Measurements from ENCODE around the gene SEC22C. TPM values are rescaled to one million over a fixed set of nuclear protein-coding genes. Genes with fewer than 3 reads are reported as not detected.

SEC22C gene
- total and polyA plus RNA-seq, 2 of the 13 experiments (the other 11 are each of a cell fraction or from before 2014, with no cell fraction given), result 20.0 to 40.0 TPM

DNA sequence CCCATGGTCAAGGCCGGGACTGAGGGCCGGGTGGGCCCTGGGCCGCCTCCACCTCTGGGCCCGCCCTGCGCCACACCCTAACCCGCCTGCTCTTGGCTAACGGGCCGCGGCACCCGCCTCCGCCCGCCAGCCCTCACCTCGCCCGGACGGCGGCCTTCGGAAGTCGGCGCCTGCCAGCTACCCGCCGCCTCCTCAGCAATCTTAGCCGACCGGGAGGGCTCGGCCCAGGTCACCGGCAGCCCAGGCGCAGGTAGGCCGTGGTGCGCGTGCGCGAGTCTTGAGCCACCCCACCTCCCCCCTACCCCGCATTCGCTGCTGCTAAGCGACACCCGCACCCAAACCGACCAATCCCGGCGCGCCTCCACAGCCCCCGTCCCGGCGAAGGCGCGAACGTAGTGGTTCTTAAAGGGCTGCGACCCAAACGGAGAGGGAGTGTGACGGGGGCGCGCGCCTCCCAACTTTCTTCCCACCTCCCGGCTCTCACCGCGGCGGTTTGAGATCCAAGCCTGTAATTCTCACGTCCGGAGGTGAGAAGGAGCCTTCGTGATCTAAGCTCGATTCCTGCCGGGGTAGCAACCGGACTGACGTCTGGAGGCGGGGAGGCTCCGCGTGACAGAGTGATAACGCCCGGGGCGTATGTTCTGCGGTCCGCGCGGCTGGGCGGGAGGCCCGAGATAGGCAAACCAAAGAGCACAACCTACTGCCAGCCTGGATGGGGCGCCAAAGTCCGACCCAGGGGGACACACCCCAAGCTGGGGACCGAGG lies at the start of gene SEC22C (continued):
- TF ChIP-seq, protein P1, sequence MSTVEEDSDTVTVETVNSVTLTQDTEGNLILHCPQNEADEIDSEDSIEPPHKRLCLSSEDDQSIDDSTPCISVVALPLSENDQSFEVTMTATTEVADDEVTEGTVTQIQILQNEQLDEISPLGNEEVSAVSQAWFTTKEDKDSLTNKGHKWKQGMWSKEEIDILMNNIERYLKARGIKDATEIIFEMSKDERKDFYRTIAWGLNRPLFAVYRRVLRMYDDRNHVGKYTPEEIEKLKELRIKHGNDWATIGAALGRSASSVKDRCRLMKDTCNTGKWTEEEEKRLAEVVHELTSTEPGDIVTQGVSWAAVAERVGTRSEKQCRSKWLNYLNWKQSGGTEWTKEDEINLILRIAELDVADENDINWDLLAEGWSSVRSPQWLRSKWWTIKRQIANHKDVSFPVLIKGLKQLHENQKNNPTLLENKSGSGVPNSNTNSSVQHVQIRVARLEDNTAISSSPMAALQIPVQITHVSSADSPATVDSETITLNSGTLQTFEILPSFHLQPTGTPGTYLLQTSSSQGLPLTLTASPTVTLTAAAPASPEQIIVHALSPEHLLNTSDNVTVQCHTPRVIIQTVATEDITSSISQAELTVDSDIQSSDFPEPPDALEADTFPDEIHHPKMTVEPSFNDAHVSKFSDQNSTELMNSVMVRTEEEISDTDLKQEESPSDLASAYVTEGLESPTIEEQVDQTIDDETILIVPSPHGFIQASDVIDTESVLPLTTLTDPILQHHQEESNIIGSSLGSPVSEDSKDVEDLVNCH (CRISPR knock-in tag; IDR thresholded peaks at IDR 0.05), result no peak
- peak; percentile 17; the same call in 1 of the 2 replicates for TF ChIP-seq RELA (CRISPR knock-in tag; IDR thresholded peaks at IDR 0.05)

DNA sequence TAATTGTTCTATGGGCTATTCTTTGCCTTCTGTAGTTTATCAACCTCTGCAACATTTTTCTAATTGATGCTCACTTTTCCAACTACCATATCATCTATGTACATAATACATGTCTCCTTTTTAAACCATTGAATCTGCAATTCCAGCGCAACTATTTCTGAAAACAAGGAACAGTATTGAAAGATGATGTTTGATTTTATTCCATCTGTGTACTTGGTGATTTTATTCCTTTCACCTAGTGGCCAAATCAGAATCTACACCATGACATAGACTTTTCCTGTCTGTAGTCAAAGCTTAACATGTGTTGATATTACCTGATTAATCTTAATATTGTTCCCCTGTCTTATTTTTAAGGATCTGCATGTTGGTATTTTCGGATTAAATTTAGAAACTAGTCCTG lies 31.7 kb upstream of the SEC22C start:
- CTCF ChIA-PET (ENCODE audit: low intra/inter-chr PET ratio, low total read pairs), result no interaction called here
- intact Hi-C loops (cut with micrococcal nuclease; ENCODE audit: unreplicated experiment), result loop anchor here (1.0 kb wide), 1 partner anchor 41 kb away; no protein-coding TSS in a partner anchor
- BruUV-seq (replicated peaks), result TSS peak; percentile 4

More for the DNA sequence above, 31.7 kb upstream of the SEC22C start:
- FAIRE-seq (peak; percentile 61), ATAC-seq (peak; percentile 72), DNase-seq (ENCODE audit: low spot score) (no peak)
- H3K36me3 ChIP-seq (replicated peaks in 1 of 2; ENCODE audit: control insufficient read depth in 1 of 2, insufficient read depth in 2 of 2, low read length in 2 of 2), result peaks cover 1 to 35% of the 10 kb centered on the region in 2 experiments; a peak in 4 of 5 replicates
- H3K4me1 ChIP-seq (ENCODE audit: insufficient read depth, low read length), result peaks cover 12% of the 10 kb centered on the region
- no peaks in the 10 kb centered on the region for H3K9me3 ChIP-seq (ENCODE audit: low read length)
- no peak overlapping the region for H3K4me3 ChIP-seq (replicated peaks in 1 of 3; ENCODE audit: insufficient read depth in 1 of 3, low read depth in 2 of 3, low read length in 3 of 3)
- POLR2A ChIA-PET, result interaction anchor here (0.9 to 2.0 kb wide), 3 partner anchors 13 to 40 kb away, joined by 4 to 9 read pairs (median 6); partner anchors contain the start of genes NKTR, SS18L2 and ZBTB47
- TF ChIP-seq RCOR2 (CRISPR knock-in tag; IDR thresholded peaks at IDR 0.05), result no peak
- TF ChIP-seq, protein P2, sequence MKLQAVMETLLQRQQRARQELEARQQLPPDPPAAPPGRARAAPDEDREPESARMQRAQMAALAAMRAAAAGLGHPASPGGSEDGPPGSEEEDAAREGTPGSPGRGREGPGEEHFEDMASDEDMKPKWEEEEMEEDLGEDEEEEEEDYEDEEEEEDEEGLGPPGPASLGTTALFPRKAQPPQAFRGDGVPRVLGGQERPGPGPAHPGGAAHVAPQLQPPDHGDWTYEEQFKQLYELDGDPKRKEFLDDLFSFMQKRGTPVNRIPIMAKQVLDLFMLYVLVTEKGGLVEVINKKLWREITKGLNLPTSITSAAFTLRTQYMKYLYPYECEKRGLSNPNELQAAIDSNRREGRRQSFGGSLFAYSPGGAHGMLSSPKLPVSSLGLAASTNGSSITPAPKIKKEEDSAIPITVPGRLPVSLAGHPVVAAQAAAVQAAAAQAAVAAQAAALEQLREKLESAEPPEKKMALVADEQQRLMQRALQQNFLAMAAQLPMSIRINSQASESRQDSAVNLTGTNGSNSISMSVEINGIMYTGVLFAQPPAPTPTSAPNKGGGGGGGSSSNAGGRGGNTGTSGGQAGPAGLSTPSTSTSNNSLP (IDR thresholded peaks at IDR 0.05; ENCODE audit: low read depth, low read length), result peak; percentile 82
- TF ChIP-seq ZNF782 (CRISPR knock-in tag; IDR thresholded peaks at IDR 0.05; ENCODE audit: borderline replicate concordance), result no peak
- no peak for TF ChIP-seq ARNT (IDR thresholded peaks at IDR 0.05)
- TF ChIP-seq, protein P3, sequence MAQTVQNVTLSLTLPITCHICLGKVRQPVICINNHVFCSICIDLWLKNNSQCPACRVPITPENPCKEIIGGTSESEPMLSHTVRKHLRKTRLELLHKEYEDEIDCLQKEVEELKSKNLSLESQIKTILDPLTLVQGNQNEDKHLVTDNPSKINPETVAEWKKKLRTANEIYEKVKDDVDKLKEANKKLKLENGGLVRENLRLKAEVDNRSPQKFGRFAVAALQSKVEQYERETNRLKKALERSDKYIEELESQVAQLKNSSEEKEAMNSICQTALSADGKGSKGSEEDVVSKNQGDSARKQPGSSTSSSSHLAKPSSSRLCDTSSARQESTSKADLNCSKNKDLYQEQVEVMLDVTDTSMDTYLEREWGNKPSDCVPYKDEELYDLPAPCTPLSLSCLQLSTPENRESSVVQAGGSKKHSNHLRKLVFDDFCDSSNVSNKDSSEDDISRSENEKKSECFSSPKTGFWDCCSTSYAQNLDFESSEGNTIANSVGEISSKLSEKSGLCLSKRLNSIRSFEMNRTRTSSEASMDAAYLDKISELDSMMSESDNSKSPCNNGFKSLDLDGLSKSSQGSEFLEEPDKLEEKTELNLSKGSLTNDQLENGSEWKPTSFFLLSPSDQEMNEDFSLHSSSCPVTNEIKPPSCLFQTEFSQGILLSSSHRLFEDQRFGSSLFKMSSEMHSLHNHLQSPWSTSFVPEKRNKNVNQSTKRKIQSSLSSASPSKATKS (CRISPR knock-in tag; IDR thresholded peaks at IDR 0.05), result no peak
- TF ChIP-seq, protein P4, sequence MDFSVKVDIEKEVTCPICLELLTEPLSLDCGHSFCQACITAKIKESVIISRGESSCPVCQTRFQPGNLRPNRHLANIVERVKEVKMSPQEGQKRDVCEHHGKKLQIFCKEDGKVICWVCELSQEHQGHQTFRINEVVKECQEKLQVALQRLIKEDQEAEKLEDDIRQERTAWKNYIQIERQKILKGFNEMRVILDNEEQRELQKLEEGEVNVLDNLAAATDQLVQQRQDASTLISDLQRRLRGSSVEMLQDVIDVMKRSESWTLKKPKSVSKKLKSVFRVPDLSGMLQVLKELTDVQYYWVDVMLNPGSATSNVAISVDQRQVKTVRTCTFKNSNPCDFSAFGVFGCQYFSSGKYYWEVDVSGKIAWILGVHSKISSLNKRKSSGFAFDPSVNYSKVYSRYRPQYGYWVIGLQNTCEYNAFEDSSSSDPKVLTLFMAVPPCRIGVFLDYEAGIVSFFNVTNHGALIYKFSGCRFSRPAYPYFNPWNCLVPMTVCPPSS (IDR thresholded peaks at IDR 0.05), result no peak
- TF ChIP-seq, protein P5, sequence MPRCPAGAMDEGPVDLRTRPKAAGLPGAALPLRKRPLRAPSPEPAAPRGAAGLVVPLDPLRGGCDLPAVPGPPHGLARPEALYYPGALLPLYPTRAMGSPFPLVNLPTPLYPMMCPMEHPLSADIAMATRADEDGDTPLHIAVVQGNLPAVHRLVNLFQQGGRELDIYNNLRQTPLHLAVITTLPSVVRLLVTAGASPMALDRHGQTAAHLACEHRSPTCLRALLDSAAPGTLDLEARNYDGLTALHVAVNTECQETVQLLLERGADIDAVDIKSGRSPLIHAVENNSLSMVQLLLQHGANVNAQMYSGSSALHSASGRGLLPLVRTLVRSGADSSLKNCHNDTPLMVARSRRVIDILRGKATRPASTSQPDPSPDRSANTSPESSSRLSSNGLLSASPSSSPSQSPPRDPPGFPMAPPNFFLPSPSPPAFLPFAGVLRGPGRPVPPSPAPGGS (CRISPR knock-in tag; IDR thresholded peaks at IDR 0.05), result no peak
- no peak overlapping the region for H3K9ac ChIP-seq (ENCODE audit: insufficient read depth, low read depth, low read length)
- H3K27me3 ChIP-seq (ENCODE audit: control insufficient read depth in 1 of 2, insufficient read depth in 2 of 2, low read length in 2 of 2), result no peaks in the 10 kb centered on the region
- no peak overlapping the region for H3K4me2 ChIP-seq (ENCODE audit: low read depth, low read length)
- in situ Hi-C loops (cut with HindIII; ENCODE audit: extremely low pct_ligation_motif_present, low pct_unique_long_range_greater_than_20kb), result no loop called here
- no peak overlapping the region for H2AFZ ChIP-seq (ENCODE audit: low read length)
- H3K79me2 ChIP-seq (ENCODE audit: insufficient read depth, low read length), result peaks cover 85% of the 10 kb centered on the region
- H4K20me1 ChIP-seq (ENCODE audit: insufficient read depth, low read length), result peaks cover 38% of the 10 kb centered on the region
- 88% methylated on average over 2 of the region's 2 CpGs for WGBS (ENCODE audit: low lambda C conversion rate)
- H3K27ac ChIP-seq (ENCODE audit: extremely low read length, insufficient read depth, low read length), result peak overlapping the region; percentile 34

Data from HepG2 (cell line).